Measurements from ENCODE around the gene SYN1. TPM values are rescaled to one million over a fixed set of nuclear protein-coding genes. Genes with fewer than 3 reads are reported as not detected.

The SYN1 gene
- total RNA-seq, 1 donor from 2014 or later, result 4.4 TPM

- TF ChIP-seq, protein P1, sequence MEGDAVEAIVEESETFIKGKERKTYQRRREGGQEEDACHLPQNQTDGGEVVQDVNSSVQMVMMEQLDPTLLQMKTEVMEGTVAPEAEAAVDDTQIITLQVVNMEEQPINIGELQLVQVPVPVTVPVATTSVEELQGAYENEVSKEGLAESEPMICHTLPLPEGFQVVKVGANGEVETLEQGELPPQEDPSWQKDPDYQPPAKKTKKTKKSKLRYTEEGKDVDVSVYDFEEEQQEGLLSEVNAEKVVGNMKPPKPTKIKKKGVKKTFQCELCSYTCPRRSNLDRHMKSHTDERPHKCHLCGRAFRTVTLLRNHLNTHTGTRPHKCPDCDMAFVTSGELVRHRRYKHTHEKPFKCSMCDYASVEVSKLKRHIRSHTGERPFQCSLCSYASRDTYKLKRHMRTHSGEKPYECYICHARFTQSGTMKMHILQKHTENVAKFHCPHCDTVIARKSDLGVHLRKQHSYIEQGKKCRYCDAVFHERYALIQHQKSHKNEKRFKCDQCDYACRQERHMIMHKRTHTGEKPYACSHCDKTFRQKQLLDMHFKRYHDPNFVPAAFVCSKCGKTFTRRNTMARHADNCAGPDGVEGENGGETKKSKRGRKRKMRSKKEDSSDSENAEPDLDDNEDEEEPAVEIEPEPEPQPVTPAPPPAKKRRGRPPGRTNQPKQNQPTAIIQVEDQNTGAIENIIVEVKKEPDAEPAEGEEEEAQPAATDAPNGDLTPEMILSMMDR (IDR thresholded peaks at IDR 0.05; ENCODE audit: unreplicated experiment), result no peak
- H3K4me3 Mint-ChIP-seq, result no peak overlapping the region
- peak in 1 of 2 experiments; percentile 5 for DNase-seq (ENCODE audit: low spot score in 2 of 2, unreplicated experiment in 2 of 2)
- H3K9me3 Mint-ChIP-seq, result peaks cover 3% of the 10 kb centered on the region
- H3K27me3 Mint-ChIP-seq (ENCODE audit: low read depth), result no peaks in the 10 kb centered on the region
- H3K27ac Mint-ChIP-seq, result no peak overlapping the region
- peaks cover 11% of the 10 kb centered on the region for H3K4me1 Mint-ChIP-seq
- H3K36me3 Mint-ChIP-seq, result peaks cover 2% of the 10 kb centered on the region
Measured at GRCh38 chrX:47584714-47585113, 34.9 kb downstream of the SYN1 start.

- Mint-ChIP-seq H3K4me1 (peaks cover 16% of the 10 kb centered on the region), H3K9me3 (peaks cover 3% of the 10 kb centered on the region), H3K36me3 (peaks cover 2% of the 10 kb centered on the region), H3K27me3 (ENCODE audit: low read depth) (no peaks in the 10 kb centered on the region), H3K27ac (no peak overlapping the region), H3K4me3 (peak overlapping the region; percentile 53)
- DNase-seq (ENCODE audit: low spot score in 2 of 2, unreplicated experiment in 2 of 2), result no peak
- TF ChIP-seq, protein P1 (IDR thresholded peaks at IDR 0.05; ENCODE audit: unreplicated experiment), result no peak
Measured at GRCh38 chrX:47583240-47583861, 36.3 kb downstream of the SYN1 start.

DNA sequence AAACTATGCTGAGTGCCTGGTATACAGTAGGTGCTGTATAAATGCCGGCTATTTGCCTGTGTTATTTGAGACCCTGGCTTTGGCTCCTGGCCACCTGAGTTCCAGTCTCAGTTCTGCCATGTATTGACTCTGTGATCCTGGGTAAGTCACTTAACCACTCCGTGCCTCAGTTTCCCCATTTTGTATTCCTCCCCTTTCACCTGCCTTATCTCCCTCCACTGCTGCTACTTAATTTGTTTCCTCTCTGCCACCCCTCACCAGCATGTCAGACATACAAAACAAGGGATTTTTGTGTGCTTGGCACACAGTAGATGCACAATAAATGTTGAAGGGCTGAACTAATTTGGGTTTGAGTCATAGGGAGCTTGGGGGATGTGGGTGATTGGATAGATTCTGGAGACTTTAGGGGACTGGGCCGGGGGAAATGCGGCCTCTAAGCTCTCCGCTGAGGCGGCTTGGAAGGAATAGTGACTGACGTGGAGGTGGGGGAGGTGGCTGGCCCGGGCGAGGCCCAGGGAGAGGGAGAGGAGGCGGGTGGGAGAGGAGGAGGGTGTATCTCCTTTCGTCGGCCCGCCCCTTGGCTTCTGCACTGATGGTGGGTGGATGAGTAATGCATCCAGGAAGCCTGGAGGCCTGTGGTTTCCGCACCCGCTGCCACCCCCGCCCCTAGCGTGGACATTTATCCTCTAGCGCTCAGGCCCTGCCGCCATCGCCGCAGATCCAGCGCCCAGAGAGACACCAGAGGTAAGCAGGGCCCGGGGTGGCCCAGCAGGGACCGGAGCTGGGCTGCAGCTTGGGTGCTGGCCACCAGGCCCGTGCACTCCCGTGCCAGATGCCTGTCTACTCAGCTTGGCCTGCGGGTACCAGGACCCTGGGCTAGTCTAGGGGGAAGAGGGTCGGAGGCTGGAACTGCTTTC, 37.7 kb downstream of the SYN1 start, which contains the start of gene TIMP1:
TIMP1 (plus strand) TSS at position 706 of the 917 bp plus-strand sequence. CDS start 980 bp downstream, outside the sequence.
- Mint-ChIP-seq H3K27ac (peak within 1 kb of the TSS; percentile 2), H3K36me3 (peaks cover 2% of the 10 kb centered on the region), H3K27me3 (ENCODE audit: low read depth) (no peaks in the 10 kb centered on the region), H3K4me3 (peak within 1 kb of the TSS; percentile 53), H3K4me1 (peaks cover 21% of the 10 kb centered on the region), H3K9me3 (peaks cover 4% of the 10 kb centered on the region)
- peak; percentile 54 to 75 for DNase-seq (ENCODE audit: low spot score in 2 of 2, unreplicated experiment in 2 of 2)
- TF ChIP-seq, protein P1 (IDR thresholded peaks at IDR 0.05; ENCODE audit: unreplicated experiment), result no peak

DNA sequence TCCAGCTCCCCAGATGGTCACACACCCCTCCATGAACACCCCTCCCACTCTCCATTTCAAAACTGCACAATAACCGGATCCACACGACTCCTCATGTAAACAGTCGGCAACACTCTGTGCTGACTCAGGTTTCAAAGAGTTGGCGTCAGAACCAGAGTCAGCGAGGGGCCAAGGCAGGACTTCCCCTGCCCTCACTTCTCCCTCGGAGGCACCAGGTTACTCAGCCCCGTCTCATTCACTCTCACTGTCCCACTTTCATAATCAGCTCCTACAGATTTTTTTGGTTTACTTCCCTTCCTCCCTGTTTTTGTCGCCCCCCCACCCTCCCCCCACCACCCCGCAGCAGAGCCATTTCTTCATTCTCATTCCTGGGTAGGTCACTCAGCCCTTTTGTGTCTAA, 40.1 kb downstream of the SYN1 start:
- TF ChIP-seq, protein P1 (IDR thresholded peaks at IDR 0.05; ENCODE audit: unreplicated experiment), result no peak

GRCh38 chrX:47578692-47579091, 41.0 kb downstream of the SYN1 start:
- Mint-ChIP-seq H3K9me3 (peaks cover 6% of the 10 kb centered on the region), H3K36me3 (no peaks in the 10 kb centered on the region), H3K27me3 (ENCODE audit: low read depth) (no peaks in the 10 kb centered on the region), H3K4me3 (no peak overlapping the region), H3K4me1 (peaks cover 22% of the 10 kb centered on the region), H3K27ac (no peak overlapping the region)
- TF ChIP-seq, protein P1 (IDR thresholded peaks at IDR 0.05; ENCODE audit: unreplicated experiment), result no peak
- DNase-seq (ENCODE audit: low spot score in 2 of 2, unreplicated experiment in 2 of 2), result no peak

More for the DNA sequence above, 40.1 kb downstream of the SYN1 start:
- peaks cover 26% of the 10 kb centered on the region for H3K4me1 Mint-ChIP-seq
- H3K36me3 Mint-ChIP-seq, result no peaks in the 10 kb centered on the region
- no peaks in the 10 kb centered on the region for H3K27me3 Mint-ChIP-seq (ENCODE audit: low read depth)
- peaks cover 6% of the 10 kb centered on the region for H3K9me3 Mint-ChIP-seq
- no peak overlapping the region for H3K4me3 Mint-ChIP-seq
- no peak overlapping the region for H3K27ac Mint-ChIP-seq
- DNase-seq (ENCODE audit: low spot score in 2 of 2, unreplicated experiment in 2 of 2), result no peak

All from mesothelial cell of epicardium (in vitro differentiated cells).